Activated CD8-positive, alpha-beta T cell treated with anti-CD3 and anti-CD28 coated beads, Interleukin-2, amount 10 ng/mL, durations not matched to agents 7 days and 5 days (primary cell): ENCODE measurements around the gene RBBP9. TPM values are rescaled to one million over a fixed set of nuclear protein-coding genes. Genes with fewer than 3 reads are reported as not detected.
"Not testable (repeated sequence)": the region's sequence is repeated elsewhere in the genome, so short reads cannot be mapped to it uniquely, and the experiment has no call there.

Experiments used
- ATAC-seq: fragments of 150-1000 bp; cut with Tn5 transposase; one replicate; pipeline ENCODE4 v1.10.0; 2021; ENCODE audit warnings: moderate library complexity
- CTCF ChIA-PET: fragments of 350-600 bp; sonication (Branson Sonifier 250); formaldehyde crosslinking; loops from one replicate; lab custom pipeline; 2021; ENCODE audit warnings: antibody characterized with exemption; lab: Charles Lee
- POLR2A ChIA-PET: fragments of 350-600 bp; sonication (Branson Sonifier 250); formaldehyde crosslinking; loops from one replicate; lab custom pipeline; 2021; ENCODE audit warnings: antibody characterized with exemption; lab: Charles Lee
- DNase-seq: peaks from one replicate; pipeline ENCODE4 v3.0.0-alpha.2; 2020
- H3K27ac Mint-ChIP-seq: one replicate; pipeline ENCODE4 v1.8.0; 2021; ENCODE audit warnings: mild to moderate bottlenecking, mixed read lengths
- H3K27me3 Mint-ChIP-seq: one replicate; pipeline ENCODE4 v1.8.0; 2021; ENCODE audit warnings: low read depth, mixed read lengths
- H3K36me3 Mint-ChIP-seq: one replicate; pipeline ENCODE4 v1.8.0; 2021; ENCODE audit warnings: low read depth, mixed read lengths
- H3K4me1 Mint-ChIP-seq: one replicate; pipeline ENCODE4 v1.8.0; 2021; ENCODE audit warnings: low read depth, mixed read lengths
- H3K4me3 Mint-ChIP-seq: one replicate; pipeline ENCODE4 v1.8.0; 2021; ENCODE audit warnings: mild to moderate bottlenecking, mixed read lengths
- H3K9me3 Mint-ChIP-seq: one replicate; pipeline ENCODE4 v1.8.0; 2022; ENCODE audit warnings: mixed read lengths; ENCODE audit not compliant: insufficient read depth
- total RNA-seq, 2 experiments: library from RNA; stranded (reverse); gene quantifications; one replicate each; pipeline ENCODE4 v1.2.3, GENCODE V29; 2021

The RBBP9 gene
- total RNA-seq, 2 experiments from 2014 or later: 10.6 to 10.8 TPM

- CTCF ChIA-PET, H3K9me3 Mint-ChIP-seq, H3K36me3 Mint-ChIP-seq, DNase-seq, H3K4me3 Mint-ChIP-seq, ATAC-seq, H3K27ac Mint-ChIP-seq, H3K27me3 Mint-ChIP-seq, POLR2A ChIA-PET: not testable (repeated sequence)
- H3K4me1 Mint-ChIP-seq: peaks cover 18% of the 10 kb centered on the region
These were observed 4.6 kb upstream of the RBBP9 start for GRCh38 chr20:18501672-18502071.

GRCh38 chr20:18497603-18498002 lies 578 bp upstream of the RBBP9 start:
- no peak for DNase-seq
- peak overlapping the region; percentile 95 for H3K4me3 Mint-ChIP-seq
- H3K4me1 Mint-ChIP-seq: peaks cover 22% of the 10 kb centered on the region
- no peak for ATAC-seq
- POLR2A ChIA-PET: interaction anchor here (1.1 to 3.4 kb wide), 4 partner anchors 9 to 69 kb away, joined by 3 to 54 read pairs (median 15); partner anchors contain the start of genes DZANK1, POLR3F and SEC23B
- no peaks in the 10 kb centered on the region for H3K27me3 Mint-ChIP-seq
- H3K27ac Mint-ChIP-seq: no peak overlapping the region
- CTCF ChIA-PET: interaction anchor here (0.9 to 3.0 kb wide), 4 partner anchors 11 to 85 kb away, joined by 3 to 34 read pairs (median 6); partner anchors contain the start of genes DZANK1, POLR3F and SEC23B
- H3K36me3 Mint-ChIP-seq: peaks cover 10% of the 10 kb centered on the region
- H3K9me3 Mint-ChIP-seq: no peaks in the 10 kb centered on the region

GRCh38 chr20:18496042-18496441 lies 983 bp downstream of the RBBP9 start:
- ChIA-PET POLR2A (interaction anchor here (0.7 to 3.4 kb wide), 3 partner anchors 11 to 33 kb away, joined by 3 to 54 read pairs (median 25); partner anchors contain the start of genes DZANK1, POLR3F and SEC23B), CTCF (interaction anchor here (2.4 to 3.0 kb wide), 2 partner anchors 12 to 29 kb away, joined by 9 to 34 read pairs; partner anchors contain the start of genes DZANK1, POLR3F and SEC23B)
- H3K9me3 Mint-ChIP-seq: no peaks in the 10 kb centered on the region
- peaks cover 13% of the 10 kb centered on the region for H3K36me3 Mint-ChIP-seq
- DNase-seq: no peak
- no peak for ATAC-seq
- H3K4me3 Mint-ChIP-seq: peak overlapping the region; percentile 95
- H3K4me1 Mint-ChIP-seq: peaks cover 22% of the 10 kb centered on the region
- no peaks in the 10 kb centered on the region for H3K27me3 Mint-ChIP-seq
- no peak overlapping the region for H3K27ac Mint-ChIP-seq

GRCh38 chr20:18488301-18488700 lies 8.7 kb downstream of the RBBP9 start:
- Mint-ChIP-seq H3K4me3 (no peak overlapping the region), H3K36me3 (peaks cover 33% of the 10 kb centered on the region), H3K27ac (no peak overlapping the region), H3K4me1 (no peaks in the 10 kb centered on the region), H3K9me3 (no peaks in the 10 kb centered on the region), H3K27me3 (no peaks in the 10 kb centered on the region)
- CTCF ChIA-PET: interaction anchor here (1.0 kb wide), 1 partner anchor 19 kb away, joined by 3 read pairs; the partner anchor contains the start of gene SEC23B
- DNase-seq: no peak
- POLR2A ChIA-PET: no interaction called here
- no peak for ATAC-seq

GRCh38 chr20:18481596-18481995 lies 15.4 kb downstream of the RBBP9 start:
- Mint-ChIP-seq H3K27me3 (no peaks in the 10 kb centered on the region), H3K27ac (no peak overlapping the region), H3K4me1 (no peaks in the 10 kb centered on the region), H3K9me3 (no peaks in the 10 kb centered on the region), H3K36me3 (peaks cover 47% of the 10 kb centered on the region), H3K4me3 (no peak overlapping the region)
- DNase-seq: no peak
- CTCF ChIA-PET: no interaction called here
- no peak for ATAC-seq
- POLR2A ChIA-PET: no interaction called here

- ChIA-PET POLR2A (no interaction called here), CTCF (interaction anchor here (1.1 to 1.6 kb wide), 2 partner anchors 11 to 64 kb away, joined by 4 to 5 read pairs; partner anchors contain the start of genes DZANK1 and POLR3F)
- H3K4me1 Mint-ChIP-seq: no peaks in the 10 kb centered on the region
- H3K9me3 Mint-ChIP-seq: no peaks in the 10 kb centered on the region
- peaks cover 49% of the 10 kb centered on the region for H3K36me3 Mint-ChIP-seq
- H3K27ac Mint-ChIP-seq: no peak overlapping the region
- ATAC-seq (no peak), DNase-seq (no peak)
- H3K27me3 Mint-ChIP-seq: no peaks in the 10 kb centered on the region
- no peak overlapping the region for H3K4me3 Mint-ChIP-seq
These were observed 19.2 kb downstream of the RBBP9 start for GRCh38 chr20:18477821-18478220.

GRCh38 chr20:18477218-18477617 lies 19.8 kb downstream of the RBBP9 start:
- H3K27me3 Mint-ChIP-seq: no peaks in the 10 kb centered on the region
- DNase-seq (no peak), ATAC-seq (no peak)
- H3K36me3 Mint-ChIP-seq: peaks cover 43% of the 10 kb centered on the region
- H3K4me1 Mint-ChIP-seq: no peaks in the 10 kb centered on the region
- H3K27ac Mint-ChIP-seq: no peak overlapping the region
- H3K4me3 Mint-ChIP-seq: no peak overlapping the region
- POLR2A ChIA-PET: no interaction called here
- CTCF ChIA-PET: interaction anchor here (1.1 to 1.6 kb wide), 2 partner anchors 10 to 64 kb away, joined by 4 to 5 read pairs; partner anchors contain the start of genes DZANK1 and POLR3F
- no peaks in the 10 kb centered on the region for H3K9me3 Mint-ChIP-seq

- Mint-ChIP-seq H3K4me1 (peaks cover 27% of the 10 kb centered on the region), H3K9me3 (no peaks in the 10 kb centered on the region), H3K4me3 (peak within 1 kb of the TSS; percentile 96), H3K27me3 (no peaks in the 10 kb centered on the region), H3K36me3 (peaks cover 5% of the 10 kb centered on the region), H3K27ac (peak within 1 kb of the TSS; percentile 89)
- peak; percentile 98 for ATAC-seq
- ChIA-PET CTCF (interaction anchor here (0.9 to 1.9 kb wide), 6 partner anchors 10 to 40 kb away, joined by 3 to 9 read pairs (median 4); partner anchors contain the start of genes RBBP9 and SEC23B), POLR2A (interaction anchor here (0.9 to 3.3 kb wide), 5 partner anchors 12 to 180 kb away, joined by 3 to 45 read pairs (median 4); partner anchors contain the start of genes RBBP9 and SEC23B)
- DNase-seq: peak; percentile 94
These were observed 29.9 kb downstream of the RBBP9 start, which contains the start of the genes DZANK1 and POLR3F for GRCh38 chr20:18466894-18467730. TSS of gene DZANK1 (minus strand) at chr20:18467030. CDS start at chr20:18465358, 1,672 bp downstream. TSS of gene POLR3F (plus strand) at chr20:18467390. CDS start at chr20:18467507, 117 bp downstream.

GRCh38 chr20:18466574-18466893 lies 30.5 kb downstream of the RBBP9 start:
- Mint-ChIP-seq H3K27ac (peak overlapping the region; percentile 89), H3K4me3 (peak overlapping the region; percentile 96), H3K9me3 (no peaks in the 10 kb centered on the region), H3K4me1 (peaks cover 27% of the 10 kb centered on the region), H3K36me3 (peaks cover 5% of the 10 kb centered on the region), H3K27me3 (no peaks in the 10 kb centered on the region)
- no peak for DNase-seq
- POLR2A ChIA-PET: interaction anchor here (0.9 to 3.3 kb wide), 5 partner anchors 13 to 179 kb away, joined by 3 to 45 read pairs (median 4); partner anchors contain the start of genes RBBP9 and SEC23B
- CTCF ChIA-PET: interaction anchor here (0.9 to 1.9 kb wide), 5 partner anchors 11 to 31 kb away, joined by 3 to 9 read pairs (median 5); partner anchors contain the start of gene RBBP9
- peak; percentile 44 for ATAC-seq

GRCh38 chr20:18465536-18466200 lies 31.4 kb downstream of the RBBP9 start:
- peaks cover 5% of the 10 kb centered on the region for H3K36me3 Mint-ChIP-seq
- H3K27ac Mint-ChIP-seq: no peak overlapping the region
- H3K27me3 Mint-ChIP-seq: no peaks in the 10 kb centered on the region
- POLR2A ChIA-PET: interaction anchor here (3.3 kb wide), 1 partner anchor 42 kb away, joined by 45 read pairs; the partner anchor contains the start of gene SEC23B
- CTCF ChIA-PET: no interaction called here
- H3K9me3 Mint-ChIP-seq: no peaks in the 10 kb centered on the region
- ATAC-seq (no peak), DNase-seq (no peak)
- H3K4me3 Mint-ChIP-seq: peak overlapping the region; percentile 96
- peaks cover 27% of the 10 kb centered on the region for H3K4me1 Mint-ChIP-seq

GRCh38 chr20:18456600-18456999 lies 40.4 kb downstream of the RBBP9 start:
- Mint-ChIP-seq H3K4me3 (no peak overlapping the region), H3K36me3 (no peaks in the 10 kb centered on the region), H3K9me3 (no peaks in the 10 kb centered on the region), H3K4me1 (no peaks in the 10 kb centered on the region), H3K27ac (no peak overlapping the region), H3K27me3 (peaks cover 2% of the 10 kb centered on the region)
- DNase-seq (no peak), ATAC-seq (no peak)
- ChIA-PET CTCF (no interaction called here), POLR2A (interaction anchor here (0.6 kb wide), 1 partner anchor 110 kb away, joined by 3 read pairs; no protein-coding TSS in a partner anchor)
